Measurements from ENCODE around the gene EEIG1.

DNA sequence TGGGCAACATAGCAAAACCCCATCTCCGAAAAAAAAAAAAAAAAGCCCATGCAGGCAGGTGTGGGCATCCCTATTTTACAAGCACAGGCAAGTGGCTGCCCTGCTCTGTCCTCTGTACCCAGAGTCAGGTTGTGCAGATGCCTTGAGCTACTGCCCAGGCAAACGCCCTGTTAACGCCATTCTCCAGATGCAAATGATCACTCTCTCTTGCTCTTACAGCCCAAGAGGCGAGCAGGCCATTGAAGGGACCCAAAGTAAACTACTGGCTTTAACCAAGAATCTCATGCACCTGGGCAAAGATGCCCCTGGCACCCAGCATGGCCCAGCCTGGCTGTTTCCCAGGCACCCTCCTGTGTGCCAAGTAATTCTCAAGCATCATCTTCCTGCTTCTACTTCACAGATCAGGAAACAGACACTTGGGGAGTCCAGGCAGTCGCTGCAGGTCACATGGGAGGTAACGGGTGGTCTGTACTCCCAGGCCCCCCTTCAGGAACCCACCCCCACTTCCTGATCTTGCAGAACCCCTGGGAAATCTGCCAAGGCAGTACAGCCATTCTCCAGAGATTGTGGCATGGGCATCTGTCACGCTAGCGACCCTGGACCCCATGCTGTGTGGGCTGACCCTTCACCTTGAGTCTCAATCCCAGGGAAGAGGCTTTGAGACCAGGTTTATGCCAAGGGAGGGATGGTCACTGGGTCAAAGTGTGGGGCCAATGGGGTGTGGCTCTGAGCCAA, 14.2 kb downstream of the EEIG1 start:
- TF ChIP-seq CTCF (IDR thresholded peaks at IDR 0.05) (no peak), POLR2A (IDR thresholded peaks at IDR 0.05) (no peak)
